ENCODE data around the gene CHKA. TPM values are rescaled to one million over a fixed set of nuclear protein-coding genes. Genes with fewer than 3 reads are reported as not detected.

The CHKA gene
- total and polyA plus RNA-seq, 4 donors: 8.2 to 19.9 (median 12.1) TPM

- intact Hi-C loops (cut with DNase I): no loop called here
- no peak overlapping the region for H3K4me3 ChIP-seq (ENCODE audit: low read length in 2 of 2)
- H3K27me3 ChIP-seq (ENCODE audit: control insufficient read depth in 1 of 2, insufficient read depth in 2 of 2, low read length in 1 of 2): no peaks in the 10 kb centered on the region
- no peaks in the 10 kb centered on the region for H3K4me1 ChIP-seq (ENCODE audit: control insufficient read depth in 1 of 2, insufficient read depth in 2 of 2, low read length in 2 of 2)
- no peaks in the 10 kb centered on the region for H3K36me3 ChIP-seq (ENCODE audit: control insufficient read depth in 1 of 2, insufficient read depth in 2 of 2, low read length in 1 of 2)
- WGBS, 2 donors: 88 to 90% methylated on average over 8 of the region's 8 CpGs
- DNase-seq: no peak
- ATAC-seq (ENCODE audit: low FRiP score): no peak
- no peaks in the 10 kb centered on the region for H3K9me3 ChIP-seq (ENCODE audit: control insufficient read depth, low read length)
- no peak overlapping the region for H3K27ac ChIP-seq (ENCODE audit: low read depth in 1 of 2, low read length in 2 of 2)
These were observed 43.3 kb downstream of the CHKA start for GRCh38 chr11:68077617-68078582.

- no peaks in the 10 kb centered on the region for H3K4me1 ChIP-seq (ENCODE audit: control insufficient read depth in 1 of 2, insufficient read depth in 2 of 2, low read length in 2 of 2)
- no peak for DNase-seq
- ATAC-seq (ENCODE audit: low FRiP score): no peak
- H3K27ac ChIP-seq (ENCODE audit: low read depth in 1 of 2, low read length in 2 of 2): no peak overlapping the region
- 87 to 89% methylated on average over 11 of the region's 11 CpGs for WGBS, 2 donors
- intact Hi-C loops (cut with DNase I): no loop called here
- H3K9me3 ChIP-seq (ENCODE audit: control insufficient read depth, low read length): no peaks in the 10 kb centered on the region
- no peak overlapping the region for H3K4me3 ChIP-seq (ENCODE audit: low read length in 2 of 2)
- no peaks in the 10 kb centered on the region for H3K36me3 ChIP-seq (ENCODE audit: control insufficient read depth in 1 of 2, insufficient read depth in 2 of 2, low read length in 1 of 2)
- no peaks in the 10 kb centered on the region for H3K27me3 ChIP-seq (ENCODE audit: control insufficient read depth in 1 of 2, insufficient read depth in 2 of 2, low read length in 1 of 2)
These were observed 44.7 kb downstream of the CHKA start for GRCh38 chr11:68076371-68077042.

GRCh38 chr11:68074584-68075352 is 46.4 kb downstream of the CHKA start:
- Histone ChIP-seq H3K4me1 (ENCODE audit: control insufficient read depth in 1 of 2, insufficient read depth in 2 of 2, low read length in 2 of 2) (no peaks in the 10 kb centered on the region), H3K9me3 (ENCODE audit: control insufficient read depth, low read length) (no peaks in the 10 kb centered on the region), H3K27ac (ENCODE audit: low read depth in 1 of 2, low read length in 2 of 2) (no peak overlapping the region), H3K27me3 (ENCODE audit: control insufficient read depth in 1 of 2, insufficient read depth in 2 of 2, low read length in 1 of 2) (no peaks in the 10 kb centered on the region), H3K4me3 (ENCODE audit: low read length in 2 of 2) (no peak overlapping the region), H3K36me3 (ENCODE audit: control insufficient read depth in 1 of 2, insufficient read depth in 2 of 2, low read length in 1 of 2) (no peaks in the 10 kb centered on the region)
- no peak for ATAC-seq (ENCODE audit: low FRiP score)
- intact Hi-C loops (cut with DNase I): no loop called here
- DNase-seq: no peak
- WGBS, 2 donors: 88 to 91% methylated on average over 10 of the region's 10 CpGs

- ATAC-seq (ENCODE audit: low FRiP score) (no peak), DNase-seq (no peak)
- Histone ChIP-seq H3K4me1 (ENCODE audit: control insufficient read depth in 1 of 2, insufficient read depth in 2 of 2, low read length in 2 of 2) (no peaks in the 10 kb centered on the region), H3K4me3 (ENCODE audit: low read length in 2 of 2) (no peak overlapping the region), H3K27me3 (ENCODE audit: control insufficient read depth in 1 of 2, insufficient read depth in 2 of 2, low read length in 1 of 2) (no peaks in the 10 kb centered on the region), H3K9me3 (ENCODE audit: control insufficient read depth, low read length) (no peaks in the 10 kb centered on the region), H3K36me3 (ENCODE audit: control insufficient read depth in 1 of 2, insufficient read depth in 2 of 2, low read length in 1 of 2) (peaks cover 0 to 3% of the 10 kb centered on the region in 2 donors), H3K27ac (ENCODE audit: low read depth in 1 of 2, low read length in 2 of 2) (no peak overlapping the region)
- intact Hi-C loops (cut with DNase I): no loop called here
- WGBS, 2 donors: 85% methylated on average over 3 of the region's 3 CpGs
These were observed 49.7 kb downstream of the CHKA start for GRCh38 chr11:68071281-68072048.

GRCh38 chr11:68067991-68068390 is 53.2 kb downstream of the CHKA start:
- H3K27ac ChIP-seq (ENCODE audit: low read depth in 1 of 2, low read length in 2 of 2): no peak overlapping the region
- ATAC-seq (ENCODE audit: low FRiP score) (no peak), DNase-seq (no peak)
- H3K9me3 ChIP-seq (ENCODE audit: control insufficient read depth, low read length): no peaks in the 10 kb centered on the region
- H3K36me3 ChIP-seq (ENCODE audit: control insufficient read depth in 1 of 2, insufficient read depth in 2 of 2, low read length in 1 of 2): peaks cover 0 to 3% of the 10 kb centered on the region in 2 donors
- intact Hi-C loops (cut with DNase I): no loop called here
- no peak overlapping the region for H3K4me3 ChIP-seq (ENCODE audit: low read length in 2 of 2)
- no peaks in the 10 kb centered on the region for H3K4me1 ChIP-seq (ENCODE audit: control insufficient read depth in 1 of 2, insufficient read depth in 2 of 2, low read length in 2 of 2)
- WGBS, 2 donors: 96 to 98% methylated on average over 5 of the region's 5 CpGs
- no peaks in the 10 kb centered on the region for H3K27me3 ChIP-seq (ENCODE audit: control insufficient read depth in 1 of 2, insufficient read depth in 2 of 2, low read length in 1 of 2)

GRCh38 chr11:68066742-68067141 is 54.4 kb downstream of the CHKA start:
- no peak for DNase-seq
- no peak for ATAC-seq (ENCODE audit: low FRiP score)
- Histone ChIP-seq H3K9me3 (ENCODE audit: control insufficient read depth, low read length) (no peaks in the 10 kb centered on the region), H3K4me1 (ENCODE audit: control insufficient read depth in 1 of 2, insufficient read depth in 2 of 2, low read length in 2 of 2) (no peaks in the 10 kb centered on the region), H3K27ac (ENCODE audit: low read depth in 1 of 2, low read length in 2 of 2) (no peak overlapping the region), H3K36me3 (ENCODE audit: control insufficient read depth in 1 of 2, insufficient read depth in 2 of 2, low read length in 1 of 2) (peaks cover 0 to 3% of the 10 kb centered on the region in 2 donors), H3K27me3 (ENCODE audit: control insufficient read depth in 1 of 2, insufficient read depth in 2 of 2, low read length in 1 of 2) (no peaks in the 10 kb centered on the region), H3K4me3 (ENCODE audit: low read length in 2 of 2) (no peak overlapping the region)
- intact Hi-C loops (cut with DNase I): no loop called here
- WGBS, 2 donors: 58 to 71% methylated on average over 3 of the region's 3 CpGs

GRCh38 chr11:68065841-68066240 is 55.3 kb downstream of the CHKA start:
- ATAC-seq (ENCODE audit: low FRiP score): no peak
- Histone ChIP-seq H3K4me1 (ENCODE audit: control insufficient read depth in 1 of 2, insufficient read depth in 2 of 2, low read length in 2 of 2) (no peaks in the 10 kb centered on the region), H3K9me3 (ENCODE audit: control insufficient read depth, low read length) (no peaks in the 10 kb centered on the region), H3K27me3 (ENCODE audit: control insufficient read depth in 1 of 2, insufficient read depth in 2 of 2, low read length in 1 of 2) (no peaks in the 10 kb centered on the region), H3K4me3 (ENCODE audit: low read length in 2 of 2) (no peak overlapping the region), H3K36me3 (ENCODE audit: control insufficient read depth in 1 of 2, insufficient read depth in 2 of 2, low read length in 1 of 2) (peaks cover 0 to 5% of the 10 kb centered on the region in 2 donors), H3K27ac (ENCODE audit: low read depth in 1 of 2, low read length in 2 of 2) (no peak overlapping the region)
- intact Hi-C loops (cut with DNase I): no loop called here
- no peak for DNase-seq
- 94% methylated on average over 5 of the region's 5 CpGs for WGBS, 2 donors

GRCh38 chr11:68064926-68065325 is 56.3 kb downstream of the CHKA start:
- H3K9me3 ChIP-seq (ENCODE audit: control insufficient read depth, low read length): no peaks in the 10 kb centered on the region
- DNase-seq (no peak), ATAC-seq (ENCODE audit: low FRiP score) (no peak)
- H3K27ac ChIP-seq (ENCODE audit: low read depth in 1 of 2, low read length in 2 of 2): no peak overlapping the region
- H3K36me3 ChIP-seq (ENCODE audit: control insufficient read depth in 1 of 2, insufficient read depth in 2 of 2, low read length in 1 of 2): peaks cover 0 to 5% of the 10 kb centered on the region in 2 donors
- no peak overlapping the region for H3K4me3 ChIP-seq (ENCODE audit: low read length in 2 of 2)
- 90 to 94% methylated on average over 2 of the region's 2 CpGs for WGBS, 2 donors
- intact Hi-C loops (cut with DNase I): no loop called here
- no peaks in the 10 kb centered on the region for H3K27me3 ChIP-seq (ENCODE audit: control insufficient read depth in 1 of 2, insufficient read depth in 2 of 2, low read length in 1 of 2)
- H3K4me1 ChIP-seq (ENCODE audit: control insufficient read depth in 1 of 2, insufficient read depth in 2 of 2, low read length in 2 of 2): no peaks in the 10 kb centered on the region

Measured in aorta (tissue), 5 donors.